Measurements from ENCODE around the gene MTM1.

GRCh38 chrX:150690126-150690525, 121.7 kb downstream of the MTM1 start:
- TF ChIP-seq CTCF (IDR thresholded peaks at IDR 0.05) (no peak), POLR2A (IDR thresholded peaks at IDR 0.05) (no peak), POLR2AphosphoS5 (IDR thresholded peaks at IDR 0.05) (no peak)
